Transverse colon (tissue), 4 donors: ENCODE measurements around the gene NUP85. TPM values are rescaled to one million over a fixed set of nuclear protein-coding genes. Genes with fewer than 3 reads are reported as not detected.

Experiments
- DNase-seq: peaks from one replicate; pipeline ENCODE4 v3.0.0-alpha.2; 2019
- H3K27ac ChIP-seq, 4 donors: fragments of 200-600 bp; sonication (generic); 2 replicates each; pipeline ENCODE4 v1.5.1; 2016 to 2018; ENCODE audit warnings: inconsistent platforms in 4 of 4
- H3K27me3 ChIP-seq: fragments of 200-600 bp; sonication (generic); 2 replicates; pipeline ENCODE4 v1.5.1; 2017; ENCODE audit warnings: inconsistent platforms
- H3K36me3 ChIP-seq, 4 donors: fragments of 200-600 bp; sonication (generic); 2 replicates each; pipeline ENCODE4 v1.5.1; 2017 to 2019; ENCODE audit warnings: inconsistent platforms in 4 of 4
- H3K4me1 ChIP-seq, 4 donors: fragments of 200-600 bp; sonication (generic); 2 replicates each; pipeline ENCODE4 v1.5.1; 2017 to 2020; ENCODE audit warnings: inconsistent platforms in 4 of 4
- H3K4me3 ChIP-seq, 4 donors: fragments of 200-600 bp; sonication (generic); 1 replicate in 1 of 4; 2 replicates in 3 of 4; pipeline versions ENCODE4 v1.5.1 to v1.6.1; 2017 to 2019; ENCODE audit warnings: inconsistent platforms in 4 of 4
- H3K9me3 ChIP-seq, 2 donors: fragments of 200-600 bp; sonication (generic); 2 replicates each; pipeline ENCODE4 v1.5.1; 2017 to 2019; ENCODE audit warnings: inconsistent platforms in 2 of 2
- EP300 ChIP-seq: sonication (generic); formaldehyde crosslinking; IDR thresholded peaks from one replicate; pipeline ENCODE4 v1.6.1; 2017; ENCODE audit warnings: antibody characterized with exemption, low read depth
- POLR2A ChIP-seq: fragments of 450-650 bp; IDR thresholded peaks from one replicate; pipeline ENCODE4 v1.6.1; 2016; ENCODE audit warnings: antibody characterized with exemption, mild to moderate bottlenecking, moderate library complexity
- POLR2AphosphoS5 ChIP-seq, 3 donors: sonication (generic); formaldehyde crosslinking; IDR thresholded peaks; one replicate each; pipeline ENCODE4 v1.6.1; 2016; ENCODE audit warnings: antibody characterized with exemption in 3 of 3
- WGBS, 2 donors: methylation state at CpG; one replicate each; pipeline ENCODE4 v1.1.5; 2018; ENCODE audit warnings: low coverage in 1 of 2; 5-methylcytosine and 5-hydroxymethylcytosine counted together
- in situ Hi-C, 4 donors: fragments of 200-750 bp; cut with MboI; loops; one replicate each; pipeline versions ENCODE4 v1.15.0 to v1.15.1; 2017; ENCODE audit warnings: low sequenced_read_pairs in 3 of 4, low pct_ligation_motif_present in 1 of 4, low pct_unique_long_range_greater_than_20kb in 1 of 4
- intact Hi-C: fragments of 100-400 bp; cut with DNase I; formaldehyde crosslinking; loops from one replicate; pipeline ENCODE4 v1.15.1; 2023; ENCODE audit warnings: low total_unique reads
- total RNA-seq, 4 donors: library from RNA; depleted of rRNA; stranded (reverse); fragments of >200 nt; gene quantifications; one replicate each; pipeline ENCODE4 v1.1.0, GENCODE V29; 2016
- TF ChIP-seq, protein P1 (sequence below), 5 experiments: fragments of 200-600 bp in 3 of 5; fragments of 450-650 bp in 2 of 5; sonication (generic) in 3 of 5; IDR thresholded peaks; 1 replicate in 2 of 5; 2 replicates in 3 of 5; pipeline ENCODE4 v1.5.1; 2016 to 2017; ENCODE audit warnings: antibody characterized with exemption in 5 of 5, inconsistent platforms in 3 of 5, mild to moderate bottlenecking in 2 of 5, moderate library complexity in 1 of 5

Gene NUP85
- total RNA-seq, 4 donors from 2014 or later = 13.1 to 204 (median 31.8) TPM

GRCh38 chr17:75228847-75229246 lies 23.4 kb downstream of the NUP85 start:
- in situ Hi-C loops = no loop called here
- no peaks in the 10 kb centered on the region for H3K4me1 ChIP-seq
- no peak for DNase-seq
- no peak overlapping the region for H3K4me3 ChIP-seq
- intact Hi-C loops = no loop called here
- no peaks in the 10 kb centered on the region for H3K27me3 ChIP-seq
- TF ChIP-seq POLR2A = no peak
- TF ChIP-seq, protein P1, sequence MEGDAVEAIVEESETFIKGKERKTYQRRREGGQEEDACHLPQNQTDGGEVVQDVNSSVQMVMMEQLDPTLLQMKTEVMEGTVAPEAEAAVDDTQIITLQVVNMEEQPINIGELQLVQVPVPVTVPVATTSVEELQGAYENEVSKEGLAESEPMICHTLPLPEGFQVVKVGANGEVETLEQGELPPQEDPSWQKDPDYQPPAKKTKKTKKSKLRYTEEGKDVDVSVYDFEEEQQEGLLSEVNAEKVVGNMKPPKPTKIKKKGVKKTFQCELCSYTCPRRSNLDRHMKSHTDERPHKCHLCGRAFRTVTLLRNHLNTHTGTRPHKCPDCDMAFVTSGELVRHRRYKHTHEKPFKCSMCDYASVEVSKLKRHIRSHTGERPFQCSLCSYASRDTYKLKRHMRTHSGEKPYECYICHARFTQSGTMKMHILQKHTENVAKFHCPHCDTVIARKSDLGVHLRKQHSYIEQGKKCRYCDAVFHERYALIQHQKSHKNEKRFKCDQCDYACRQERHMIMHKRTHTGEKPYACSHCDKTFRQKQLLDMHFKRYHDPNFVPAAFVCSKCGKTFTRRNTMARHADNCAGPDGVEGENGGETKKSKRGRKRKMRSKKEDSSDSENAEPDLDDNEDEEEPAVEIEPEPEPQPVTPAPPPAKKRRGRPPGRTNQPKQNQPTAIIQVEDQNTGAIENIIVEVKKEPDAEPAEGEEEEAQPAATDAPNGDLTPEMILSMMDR (IDR thresholded peaks at IDR 0.05) = no peak
- no peak for TF ChIP-seq EP300
- no peak for TF ChIP-seq POLR2AphosphoS5 (IDR thresholded peaks at IDR 0.05)
- H3K36me3 ChIP-seq = peaks cover 0 to 41% (median 19%) of the 10 kb centered on the region in 4 donors
- no peaks in the 10 kb centered on the region for H3K9me3 ChIP-seq
- H3K27ac ChIP-seq = peak overlapping the region; percentile 27 to 60 (median 32)
- WGBS, 2 donors = 85% methylated on average over 4 of the region's 4 CpGs; no CpG with 5 or more reads in 1 of the 2 donors

DNA sequence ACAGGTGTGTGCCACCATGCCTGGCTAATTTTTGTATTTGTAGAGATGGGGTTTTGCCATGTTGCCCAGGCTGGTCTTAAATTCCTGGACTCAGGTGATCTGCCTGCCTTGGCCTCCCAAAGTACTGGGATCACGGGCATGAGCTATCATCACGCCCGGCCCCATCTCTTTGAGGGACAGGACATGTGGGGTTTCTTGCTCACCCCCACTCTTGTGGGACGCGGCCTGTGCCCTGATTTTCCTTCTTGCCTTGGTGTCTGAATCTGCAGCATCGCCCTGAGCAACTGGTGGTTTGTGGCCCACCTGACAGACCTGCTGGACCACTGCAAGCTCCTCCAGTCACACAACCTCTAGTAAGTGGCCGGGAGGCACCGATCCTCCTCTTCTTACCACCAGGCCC lies 25.6 kb downstream of the NUP85 start:
- Histone ChIP-seq H3K36me3 (peaks cover 0 to 43% (median 19%) of the 10 kb centered on the region in 4 donors), H3K4me3 (no peak overlapping the region), H3K27ac (no peak overlapping the region), H3K4me1 (no peaks in the 10 kb centered on the region), H3K27me3 (no peaks in the 10 kb centered on the region), H3K9me3 (no peaks in the 10 kb centered on the region)
- intact Hi-C loops (no loop called here), in situ Hi-C loops (no loop called here)
- no peak for TF ChIP-seq POLR2A
- TF ChIP-seq, protein P1 (IDR thresholded peaks at IDR 0.05) = no peak
- DNase-seq = no peak
- 94% methylated on average over 8 of the region's 8 CpGs; no CpG with 5 or more reads in 1 of the 2 donors for WGBS, 2 donors

GRCh38 chr17:75231741-75232464 lies 26.4 kb downstream of the NUP85 start:
- DNase-seq = no peak
- Histone ChIP-seq H3K36me3 (peaks cover 0 to 40% (median 17%) of the 10 kb centered on the region in 4 donors), H3K27me3 (no peaks in the 10 kb centered on the region), H3K27ac (no peak overlapping the region), H3K4me3 (no peak overlapping the region), H3K9me3 (no peaks in the 10 kb centered on the region), H3K4me1 (no peaks in the 10 kb centered on the region)
- TF ChIP-seq EP300 (no peak), POLR2AphosphoS5 (IDR thresholded peaks at IDR 0.05) (no peak), POLR2A (no peak)
- TF ChIP-seq, protein P1 (IDR thresholded peaks at IDR 0.05) = no peak
- intact Hi-C loops (no loop called here), in situ Hi-C loops (no loop called here)
- 89 to 92% methylated on average over 3 to 18 of the region's 18 CpGs for WGBS, 2 donors

DNA sequence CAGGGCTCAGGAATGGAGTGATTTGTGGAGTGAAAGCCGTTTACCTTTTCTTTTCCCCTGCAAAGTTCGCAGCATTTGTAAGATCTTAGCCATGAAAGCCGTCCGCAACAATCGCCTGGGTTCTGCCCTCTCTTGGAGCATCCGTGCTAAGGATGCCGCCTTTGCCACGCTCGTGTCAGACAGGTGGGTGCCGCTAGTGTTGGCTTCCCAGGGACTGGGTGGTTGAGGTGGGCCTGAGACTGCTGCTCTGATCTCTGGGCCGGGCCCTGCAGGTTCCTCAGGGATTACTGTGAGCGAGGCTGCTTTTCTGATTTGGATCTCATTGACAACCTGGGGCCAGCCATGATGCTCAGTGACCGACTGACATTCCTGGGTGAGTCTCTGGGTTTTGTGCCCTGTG lies 27.3 kb downstream of the NUP85 start:
- WGBS, 2 donors = 98 to 100% methylated on average over 10 to 13 of the region's 13 CpGs
- H3K27ac ChIP-seq = no peak overlapping the region
- intact Hi-C loops (no loop called here), in situ Hi-C loops (no loop called here)
- H3K4me1 ChIP-seq = no peaks in the 10 kb centered on the region
- DNase-seq = no peak
- no peaks in the 10 kb centered on the region for H3K9me3 ChIP-seq
- H3K36me3 ChIP-seq = peaks cover 0 to 40% (median 16%) of the 10 kb centered on the region in 4 donors
- no peaks in the 10 kb centered on the region for H3K27me3 ChIP-seq
- no peak overlapping the region for H3K4me3 ChIP-seq
- TF ChIP-seq POLR2A (no peak), POLR2AphosphoS5 (IDR thresholded peaks at IDR 0.05) (no peak), EP300 (no peak)
- TF ChIP-seq, protein P1 (IDR thresholded peaks at IDR 0.05) = no peak
